Activated CD4-positive, alpha-beta T cell treated with anti-CD3 and anti-CD28 coated beads for 36 hours (primary cell): ENCODE data around the gene NCOA7. TPM values are rescaled to one million over a fixed set of nuclear protein-coding genes. Genes with fewer than 3 reads are reported as not detected.

Experiments used
- ATAC-seq: fragments of 200-7000 bp; cut with Tn5 transposase; one replicate; pipeline ENCODE4 v1.10.0; 2021; ENCODE audit warnings: mild to moderate bottlenecking, moderate library complexity
- CTCF ChIA-PET: fragments of 350-600 bp; sonication (Branson Sonifier 250); formaldehyde crosslinking; loops from one replicate; lab custom pipeline; 2021; ENCODE audit warnings: antibody characterized with exemption; lab: Charles Lee
- POLR2A ChIA-PET: fragments of 350-600 bp; sonication (Branson Sonifier 250); formaldehyde crosslinking; loops from one replicate; lab custom pipeline; 2021; ENCODE audit warnings: antibody characterized with exemption, inconsistent platforms; lab: Charles Lee
- DNase-seq: peaks from one replicate; pipeline ENCODE4 v3.0.0-alpha.2; 2020
- H3K27ac Mint-ChIP-seq: one replicate; pipeline ENCODE4 v1.8.0; 2021; ENCODE audit warnings: mixed read lengths
- H3K27me3 Mint-ChIP-seq: one replicate; pipeline ENCODE4 v1.8.0; 2021; ENCODE audit warnings: mixed read lengths
- H3K36me3 Mint-ChIP-seq: one replicate; pipeline ENCODE4 v1.8.0; 2021; ENCODE audit warnings: low read depth, mixed read lengths
- H3K4me1 Mint-ChIP-seq: one replicate; pipeline ENCODE4 v1.8.0; 2021; ENCODE audit warnings: mixed read lengths
- H3K4me3 Mint-ChIP-seq: one replicate; pipeline ENCODE4 v1.8.0; 2021; ENCODE audit warnings: mild to moderate bottlenecking, moderate library complexity, mixed read lengths
- H3K9me3 Mint-ChIP-seq: one replicate; pipeline ENCODE4 v1.8.0; 2021; ENCODE audit warnings: low read depth, mixed read lengths
- intact Hi-C, 2 experiments: fragments of 100-400 bp; cut with DNase I in 1 of 2; cut with micrococcal nuclease in 1 of 2; formaldehyde crosslinking; loops; one replicate each; pipeline versions ENCODE4 v1.14.2 to v1.15.1; 2022 to 2024; cut with DNase I, micrococcal nuclease
- total RNA-seq, 2 experiments: library from RNA; stranded (reverse); gene quantifications; one replicate each; pipeline ENCODE4 v1.2.3, GENCODE V29; 2021

The NCOA7 gene
- total RNA-seq, 2 experiments from 2014 or later: 54.3 to 67.4 TPM

DNA sequence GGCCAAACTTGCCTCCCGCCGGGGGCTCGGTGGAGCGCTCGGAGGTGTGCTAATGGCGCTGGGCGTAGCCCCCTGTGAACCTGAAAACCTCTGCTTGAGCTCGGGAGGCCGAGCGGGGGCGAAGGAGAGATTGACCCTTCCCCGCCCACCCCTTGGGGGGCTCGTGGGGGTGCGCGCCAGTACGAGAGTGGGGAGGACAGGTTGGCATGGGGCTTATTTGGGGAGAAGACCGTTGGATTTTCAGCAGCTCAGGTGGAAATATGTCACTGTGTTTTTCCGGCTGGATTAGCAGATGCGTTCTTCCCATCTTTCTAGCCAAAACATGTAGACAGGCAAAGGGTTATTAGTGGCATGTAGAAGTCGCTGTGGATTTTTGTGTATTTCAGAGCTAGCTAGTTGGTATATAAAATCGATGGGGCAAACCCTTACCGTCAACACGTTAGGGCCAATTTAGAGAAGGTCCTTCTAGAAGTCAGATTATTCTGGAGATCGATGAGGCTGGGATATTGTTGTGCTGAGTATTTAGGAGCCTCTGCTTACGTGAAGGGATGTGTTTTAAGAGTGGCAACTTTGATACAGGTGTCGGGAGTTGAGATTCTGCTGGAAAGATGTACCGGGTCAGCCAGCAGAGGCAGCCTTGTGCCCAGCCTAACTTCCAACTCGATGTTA is 525 bp downstream of the NCOA7 start:
- Mint-ChIP-seq H3K27ac (peak overlapping the region; percentile 91), H3K4me3 (peak overlapping the region; percentile 96), H3K27me3 (no peaks in the 10 kb centered on the region), H3K36me3 (peaks cover 19% of the 10 kb centered on the region), H3K4me1 (peaks cover 55% of the 10 kb centered on the region), H3K9me3 (no peaks in the 10 kb centered on the region)
- peak; percentile 68 for DNase-seq
- intact Hi-C loops: loop anchor here (1.0 to 5.0 kb wide), 5 partner anchors 13 to 1476 kb away; partner anchors contain the start of genes RNF146 (in 1 of the 2) and TRMT11 (in 1 of the 2)
- peak; percentile 40 for ATAC-seq
- ChIA-PET CTCF (interaction anchor here (0.7 to 4.0 kb wide), 33 partner anchors 10 to 478 kb away, joined by 3 to 80 read pairs (median 4); partner anchors contain the start of genes HINT3 and TRMT11), POLR2A (interaction anchor here (0.7 to 2.9 kb wide), 8 partner anchors 10 to 166 kb away, joined by 3 to 62 read pairs (median 6); partner anchors contain the start of gene HINT3)

DNA sequence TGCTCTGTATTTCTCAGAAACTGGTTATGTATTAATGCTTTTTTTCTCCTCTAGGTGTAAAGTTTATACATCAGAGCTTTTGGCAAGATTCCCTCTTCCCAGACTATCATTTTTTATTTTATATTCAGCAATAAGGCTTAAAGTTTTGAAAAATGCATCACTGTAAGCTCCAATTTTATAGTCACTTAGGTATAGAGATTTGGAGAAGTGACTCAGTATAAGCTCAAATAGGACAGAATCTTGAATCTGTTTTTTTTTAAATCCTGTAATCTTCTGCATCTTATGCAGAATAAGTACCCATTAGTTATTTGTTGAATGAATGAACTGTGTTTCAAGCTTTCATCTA is 1.0 kb downstream of the NCOA7 start:
- CTCF ChIA-PET: interaction anchor here (0.7 to 4.0 kb wide), 28 partner anchors 10 to 479 kb away, joined by 3 to 80 read pairs (median 4); partner anchors contain the start of gene HINT3
- Mint-ChIP-seq H3K4me1 (peaks cover 55% of the 10 kb centered on the region), H3K36me3 (peaks cover 16% of the 10 kb centered on the region), H3K9me3 (no peaks in the 10 kb centered on the region), H3K4me3 (peak overlapping the region; percentile 96), H3K27me3 (no peaks in the 10 kb centered on the region), H3K27ac (peak overlapping the region; percentile 91)
- no peak for DNase-seq
- intact Hi-C loops: loop anchor here (1.0 to 5.0 kb wide), 5 partner anchors 13 to 1476 kb away; partner anchors contain the start of genes RNF146 (in 1 of the 2) and TRMT11 (in 1 of the 2)
- no peak for ATAC-seq
- POLR2A ChIA-PET: interaction anchor here (1.0 to 2.9 kb wide), 5 partner anchors 11 to 164 kb away, joined by 3 to 62 read pairs (median 6); partner anchors contain the start of gene HINT3

DNA sequence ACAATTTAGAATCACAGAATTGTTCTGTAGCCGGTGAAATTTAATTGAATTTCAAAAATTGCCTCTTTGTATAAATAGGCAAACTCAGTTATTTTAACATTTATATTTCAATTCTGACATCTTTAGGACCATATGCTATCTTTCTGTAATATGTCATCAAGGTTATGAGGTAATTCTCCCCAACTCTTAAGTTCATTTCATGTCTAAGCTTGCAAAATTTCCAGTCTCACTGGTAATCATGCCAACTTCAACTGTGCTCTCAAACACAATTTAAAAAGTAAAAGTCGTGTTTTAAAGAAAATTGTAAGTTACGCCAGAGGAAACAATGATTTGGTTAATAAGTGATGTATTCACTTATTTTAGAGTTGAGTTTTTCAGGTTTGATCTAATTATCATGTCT is 1.4 kb downstream of the NCOA7 start:
- H3K9me3 Mint-ChIP-seq: no peaks in the 10 kb centered on the region
- peak overlapping the region; percentile 91 for H3K27ac Mint-ChIP-seq
- H3K27me3 Mint-ChIP-seq: no peaks in the 10 kb centered on the region
- ATAC-seq (no peak), DNase-seq (no peak)
- POLR2A ChIA-PET: interaction anchor here (1.0 to 2.4 kb wide), 4 partner anchors 15 to 164 kb away, joined by 3 to 21 read pairs (median 6); partner anchors contain the start of gene HINT3
- peak overlapping the region; percentile 96 for H3K4me3 Mint-ChIP-seq
- intact Hi-C loops: loop anchor here in 1 of 2 experiments (5.0 kb wide), 1 partner anchor 1475 kb away; the partner anchor contains the start of gene RNF146
- CTCF ChIA-PET: interaction anchor here (0.7 to 4.0 kb wide), 25 partner anchors 10 to 479 kb away, joined by 3 to 80 read pairs (median 4); partner anchors contain the start of gene HINT3
- peaks cover 55% of the 10 kb centered on the region for H3K4me1 Mint-ChIP-seq
- peaks cover 15% of the 10 kb centered on the region for H3K36me3 Mint-ChIP-seq

DNA sequence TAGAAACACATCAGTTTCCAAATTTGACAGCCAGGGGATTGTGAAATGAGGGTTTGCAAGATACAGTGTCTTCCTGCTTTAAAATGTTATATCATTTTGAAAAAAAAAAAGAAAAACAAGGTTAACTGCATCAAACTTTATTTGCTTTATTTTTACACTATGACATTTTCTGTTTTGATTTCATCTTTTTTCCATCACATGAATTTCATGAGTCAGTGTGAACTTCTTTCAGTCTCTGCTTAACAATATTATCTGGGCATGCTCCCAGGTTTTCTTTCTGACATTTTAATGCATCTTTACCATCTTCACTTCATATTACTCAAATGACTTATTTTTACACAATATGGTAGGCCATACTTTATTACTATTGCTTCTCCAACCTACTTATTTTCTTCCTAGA is 1.9 kb downstream of the NCOA7 start:
- Mint-ChIP-seq H3K27ac (peak overlapping the region; percentile 55), H3K4me3 (peak overlapping the region; percentile 96), H3K9me3 (no peaks in the 10 kb centered on the region), H3K27me3 (no peaks in the 10 kb centered on the region), H3K4me1 (peaks cover 59% of the 10 kb centered on the region), H3K36me3 (peaks cover 14% of the 10 kb centered on the region)
- CTCF ChIA-PET: interaction anchor here (0.9 to 4.0 kb wide), 10 partner anchors 11 to 181 kb away, joined by 3 to 80 read pairs (median 8); partner anchors contain the start of gene HINT3
- ATAC-seq (no peak), DNase-seq (no peak)
- intact Hi-C loops: loop anchor here in 1 of 2 experiments (5.0 kb wide), 1 partner anchor 1475 kb away; the partner anchor contains the start of gene RNF146
- POLR2A ChIA-PET: interaction anchor here (1.3 kb wide), 1 partner anchor 12 kb away, joined by 3 read pairs; no protein-coding TSS in a partner anchor

- H3K4me3 Mint-ChIP-seq: peak overlapping the region; percentile 96
- CTCF ChIA-PET: interaction anchor here (1.0 to 3.6 kb wide), 9 partner anchors 11 to 181 kb away, joined by 3 to 12 read pairs (median 4); partner anchors contain the start of gene HINT3
- POLR2A ChIA-PET: interaction anchor here (1.1 to 1.3 kb wide), 2 partner anchors 11 to 163 kb away, joined by 3 read pairs; no protein-coding TSS in a partner anchor
These were observed 2.5 kb downstream of the NCOA7 start for GRCh38 chr6:125793280-125793679.

GRCh38 chr6:125793863-125794262 is 3.1 kb downstream of the NCOA7 start:
- CTCF ChIA-PET: interaction anchor here (0.8 to 3.6 kb wide), 13 partner anchors 9 to 180 kb away, joined by 3 to 12 read pairs (median 4); partner anchors contain the start of gene HINT3

More at GRCh38 chr6:125793280-125793679, 2.5 kb downstream of the NCOA7 start:
- ATAC-seq (no peak), DNase-seq (no peak)
- intact Hi-C loops: loop anchor here in 1 of 2 experiments (5.0 kb wide), 1 partner anchor 1474 kb away; the partner anchor contains the start of gene RNF146
- Mint-ChIP-seq H3K27me3 (no peaks in the 10 kb centered on the region), H3K27ac (peak overlapping the region; percentile 76), H3K36me3 (peaks cover 18% of the 10 kb centered on the region), H3K9me3 (no peaks in the 10 kb centered on the region), H3K4me1 (peaks cover 62% of the 10 kb centered on the region)

GRCh38 chr6:125794342-125795137 is 3.8 kb downstream of the NCOA7 start:
- Mint-ChIP-seq H3K27ac (no peak overlapping the region), H3K4me3 (no peak overlapping the region), H3K27me3 (no peaks in the 10 kb centered on the region), H3K4me1 (peaks cover 62% of the 10 kb centered on the region), H3K9me3 (no peaks in the 10 kb centered on the region), H3K36me3 (peaks cover 24% of the 10 kb centered on the region)
- CTCF ChIA-PET: interaction anchor here (0.8 to 3.6 kb wide), 12 partner anchors 9 to 179 kb away, joined by 3 to 12 read pairs (median 4); partner anchors contain the start of gene HINT3
- ATAC-seq (no peak), DNase-seq (no peak)
- POLR2A ChIA-PET: interaction anchor here (0.6 to 1.1 kb wide), 4 partner anchors 13 to 162 kb away, joined by 3 to 5 read pairs (median 4); no protein-coding TSS in a partner anchor
- intact Hi-C loops: loop anchor here (1.0 to 5.0 kb wide), 3 partner anchors 8 to 1473 kb away; partner anchors contain the start of gene RNF146 (in 1 of the 2)

More at GRCh38 chr6:125793863-125794262, 3.1 kb downstream of the NCOA7 start:
- Mint-ChIP-seq H3K27me3 (no peaks in the 10 kb centered on the region), H3K9me3 (no peaks in the 10 kb centered on the region), H3K4me1 (peaks cover 64% of the 10 kb centered on the region), H3K27ac (peak overlapping the region; percentile 76), H3K4me3 (peak overlapping the region; percentile 40), H3K36me3 (peaks cover 20% of the 10 kb centered on the region)
- intact Hi-C loops: loop anchor here (1.0 to 5.0 kb wide), 3 partner anchors 8 to 1473 kb away; partner anchors contain the start of gene RNF146 (in 1 of the 2)
- ATAC-seq (peak; percentile 11), DNase-seq (peak; percentile 57)
- POLR2A ChIA-PET: interaction anchor here (0.6 to 1.3 kb wide), 4 partner anchors 11 to 162 kb away, joined by 3 to 5 read pairs (median 4); no protein-coding TSS in a partner anchor

- ChIA-PET POLR2A (interaction anchor here (0.5 kb wide), 1 partner anchor 199 kb away, joined by 3 read pairs; no protein-coding TSS in a partner anchor), CTCF (interaction anchor here (1.1 to 3.6 kb wide), 3 partner anchors 9 to 179 kb away, joined by 3 to 12 read pairs (median 9); no protein-coding TSS in a partner anchor)
- intact Hi-C loops: no loop called here
- DNase-seq (no peak), ATAC-seq (no peak)
- H3K27me3 Mint-ChIP-seq: no peaks in the 10 kb centered on the region
- peaks cover 57% of the 10 kb centered on the region for H3K4me1 Mint-ChIP-seq
- peaks cover 28% of the 10 kb centered on the region for H3K36me3 Mint-ChIP-seq
- H3K9me3 Mint-ChIP-seq: no peaks in the 10 kb centered on the region
- H3K27ac Mint-ChIP-seq: no peak overlapping the region
- no peak overlapping the region for H3K4me3 Mint-ChIP-seq
These were observed 4.5 kb downstream of the NCOA7 start for GRCh38 chr6:125795301-125795700.

DNA sequence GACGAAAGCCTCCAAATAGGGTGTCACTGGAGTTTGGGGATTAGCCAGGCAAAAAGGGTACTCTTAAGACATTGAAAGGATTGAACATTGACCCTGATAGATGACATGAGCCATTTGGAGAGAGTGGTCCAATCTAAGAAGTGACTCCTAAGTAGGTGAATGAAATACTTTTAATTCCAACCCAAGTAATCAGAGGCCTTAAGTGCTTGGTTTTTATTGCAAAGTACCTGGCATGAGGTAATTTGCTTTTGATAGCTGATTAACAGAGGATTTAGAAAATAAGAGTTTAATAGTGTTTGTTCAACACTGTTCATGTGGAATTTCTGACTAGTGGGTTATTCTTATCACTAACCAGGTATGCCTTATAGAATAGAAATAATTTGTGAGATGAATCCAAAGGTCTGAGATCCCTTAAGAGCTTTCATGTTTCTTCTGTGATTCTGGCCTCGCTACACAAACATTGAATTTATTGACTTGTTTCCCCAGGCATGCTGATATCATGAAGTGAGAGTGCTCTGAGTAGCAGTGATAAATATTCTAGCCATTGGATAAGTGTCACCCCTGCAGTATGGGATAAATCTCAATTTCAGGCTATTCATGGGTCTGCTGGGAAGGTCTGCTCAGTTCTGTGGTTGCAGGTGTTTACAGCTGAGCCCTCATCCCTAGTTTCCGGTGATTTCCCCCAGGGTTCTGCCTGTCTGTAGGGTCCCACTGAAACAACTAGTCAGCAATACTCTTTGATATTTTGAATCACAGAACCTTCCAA is 6.5 kb downstream of the NCOA7 start:
- no peak for ATAC-seq
- Mint-ChIP-seq H3K27ac (no peak overlapping the region), H3K9me3 (no peaks in the 10 kb centered on the region), H3K36me3 (peaks cover 29% of the 10 kb centered on the region), H3K4me3 (no peak overlapping the region), H3K4me1 (peaks cover 53% of the 10 kb centered on the region), H3K27me3 (no peaks in the 10 kb centered on the region)
- intact Hi-C loops: no loop called here
- ChIA-PET CTCF (interaction anchor here (0.6 to 3.6 kb wide), 3 partner anchors 7 to 159 kb away, joined by 3 to 12 read pairs (median 3); partner anchors contain the start of gene HINT3), POLR2A (no interaction called here)
- DNase-seq: no peak
